MM.1S (cell line): ENCODE measurements around the gene FYB1.

ENCODE experiments used
- DNase-seq: peaks from one replicate; pipeline ENCODE4 v3.0.0-alpha.2; 2015
- H2AFZ ChIP-seq: fragments of 300-600 bp; sonication (generic); 2 replicates; pipeline ENCODE4 v1.6.0; 2016; ENCODE audit warnings: antibody characterized with exemption, low read length
- H3F3A ChIP-seq: fragments of 300-600 bp; sonication (generic); 2 replicates; pipeline ENCODE4 v1.6.1; 2016; ENCODE audit warnings: mild to moderate bottlenecking, antibody characterized with exemption, low read length, moderate library complexity, mixed read lengths; ENCODE audit not compliant: insufficient read depth
- H3K27ac ChIP-seq: fragments of 300-600 bp; sonication (generic); 2 replicates; pipeline ENCODE4 v1.5.1; 2016; ENCODE audit warnings: mild to moderate bottlenecking, low read length
- H3K27me3 ChIP-seq: fragments of 300-600 bp; sonication (generic); replicated peaks from 2 replicates; pipeline ENCODE4 v1.6.0; 2016; ENCODE audit warnings: low read length; ENCODE audit not compliant: insufficient read depth
- H3K36me3 ChIP-seq: fragments of 300-600 bp; sonication (generic); replicated peaks from 2 replicates; pipeline ENCODE4 v1.6.1; 2016; ENCODE audit warnings: mild to moderate bottlenecking, low read length, mixed read lengths; ENCODE audit not compliant: insufficient read depth
- H3K4me1 ChIP-seq: fragments of 300-600 bp; sonication (generic); 2 replicates; pipeline ENCODE4 v1.6.1; 2016; ENCODE audit warnings: low read length, mixed read lengths
- H3K4me2 ChIP-seq: fragments of 300-600 bp; sonication (generic); 2 replicates; pipeline ENCODE4 v1.6.0; 2016; ENCODE audit warnings: low read depth, low read length
- H3K4me3 ChIP-seq: fragments of 300-600 bp; sonication (generic); 2 replicates; pipeline ENCODE4 v1.5.1; 2016; ENCODE audit warnings: low read length, mixed read lengths
- H3K79me2 ChIP-seq: fragments of 300-600 bp; sonication (generic); 2 replicates; pipeline ENCODE4 v1.6.1; 2016; ENCODE audit warnings: mixed run types, low read length, mixed read lengths
- H3K9ac ChIP-seq: fragments of 300-600 bp; sonication (generic); 2 replicates; pipeline ENCODE4 v1.6.1; 2016; ENCODE audit warnings: low read length, mixed read lengths
- H3K9me2 ChIP-seq: fragments of 300-600 bp; sonication (generic); replicated peaks from 2 replicates; pipeline ENCODE4 v1.6.1; 2016; ENCODE audit warnings: mild to moderate bottlenecking, low read length, mixed read lengths; ENCODE audit not compliant: insufficient read depth
- H3K9me3 ChIP-seq: fragments of 300-600 bp; sonication (generic); replicated peaks from 2 replicates; pipeline ENCODE4 v1.6.1; 2016; ENCODE audit warnings: mild to moderate bottlenecking, low read length, mixed read lengths; ENCODE audit not compliant: insufficient read depth
- H4K20me1 ChIP-seq: fragments of 300-600 bp; sonication (generic); 2 replicates; pipeline ENCODE4 v1.6.1; 2016; ENCODE audit warnings: mild to moderate bottlenecking, low read length, moderate library complexity, mixed read lengths; ENCODE audit not compliant: insufficient read depth
- CTCF ChIP-seq: fragments of 300-600 bp; sonication (generic); IDR thresholded peaks from 2 replicates; pipeline ENCODE4 v1.5.1; 2016; ENCODE audit warnings: antibody characterized with exemption, low read length, mixed read lengths
- EZH2 ChIP-seq: fragments of 300-600 bp; sonication (generic); optimal IDR thresholded peaks from 2 replicates; pipeline ENCODE3; 2017; ENCODE audit warnings: low read depth, mild to moderate bottlenecking, antibody characterized with exemption, low read length, mixed read lengths
- EZH2phosphoT487 ChIP-seq: fragments of 300-600 bp; sonication (generic); IDR thresholded peaks from 2 replicates; pipeline ENCODE4 v1.6.1; 2018; ENCODE audit warnings: antibody characterized with exemption, low read length

Gene FYB1

GRCh38 chr5:39130716-39131115 lies 88.6 kb downstream of the FYB1 start:
- Histone ChIP-seq H3K9me3 (no peaks in the 10 kb centered on the region), H3K27ac (no peak overlapping the region), H2AFZ (no peak overlapping the region), H3K4me1 (peaks cover 31% of the 10 kb centered on the region), H3F3A (no peaks in the 10 kb centered on the region), H3K9me2 (no peaks in the 10 kb centered on the region), H3K36me3 (no peaks in the 10 kb centered on the region), H3K4me2 (no peak overlapping the region), H3K27me3 (no peaks in the 10 kb centered on the region), H3K79me2 (no peaks in the 10 kb centered on the region), H3K4me3 (no peak overlapping the region), H3K9ac (no peak overlapping the region), H4K20me1 (no peaks in the 10 kb centered on the region)
- no peak for DNase-seq
- TF ChIP-seq CTCF (no peak), EZH2phosphoT487 (no peak), EZH2 (no peak)

- Histone ChIP-seq H2AFZ (no peak overlapping the region), H3K9ac (no peak overlapping the region), H3K9me3 (no peaks in the 10 kb centered on the region), H3K4me3 (no peak overlapping the region), H3K9me2 (no peaks in the 10 kb centered on the region), H3K36me3 (no peaks in the 10 kb centered on the region), H3K27me3 (no peaks in the 10 kb centered on the region), H3K4me1 (no peaks in the 10 kb centered on the region), H3K4me2 (no peak overlapping the region), H3F3A (no peaks in the 10 kb centered on the region), H3K27ac (no peak overlapping the region), H4K20me1 (no peaks in the 10 kb centered on the region), H3K79me2 (no peaks in the 10 kb centered on the region)
- DNase-seq, result no peak
- no peak for TF ChIP-seq EZH2phosphoT487
- no peak for TF ChIP-seq EZH2
- TF ChIP-seq CTCF, result no peak
Observed at GRCh38 chr5:39121922-39122321, 97.4 kb downstream of the FYB1 start.

GRCh38 chr5:39121315-39121714 lies 98.0 kb downstream of the FYB1 start:
- Histone ChIP-seq H3F3A (no peaks in the 10 kb centered on the region), H3K9me2 (no peaks in the 10 kb centered on the region), H3K27ac (no peak overlapping the region), H3K79me2 (no peaks in the 10 kb centered on the region), H3K9ac (no peak overlapping the region), H3K9me3 (no peaks in the 10 kb centered on the region), H3K4me2 (no peak overlapping the region), H2AFZ (no peak overlapping the region), H3K36me3 (no peaks in the 10 kb centered on the region), H4K20me1 (no peaks in the 10 kb centered on the region), H3K4me3 (no peak overlapping the region), H3K4me1 (no peaks in the 10 kb centered on the region), H3K27me3 (no peaks in the 10 kb centered on the region)
- no peak for TF ChIP-seq EZH2phosphoT487
- no peak for TF ChIP-seq EZH2
- no peak for TF ChIP-seq CTCF
- no peak for DNase-seq
